GM12801 (cell line): Measurements from ENCODE around the gene PRRG4.

Source experiments
- TF ChIP-seq, protein P1 (sequence below): IDR thresholded peaks from one replicate; pipeline ENCODE4 v1.5.1; 2011; ENCODE audit warnings: control low read depth; ENCODE audit not compliant: insufficient read length; ENCODE audit errors: extremely low read depth

PRRG4 gene

GRCh38 chr11:32833921-32834320, 4.2 kb downstream of the PRRG4 start:
- TF ChIP-seq, protein P1, sequence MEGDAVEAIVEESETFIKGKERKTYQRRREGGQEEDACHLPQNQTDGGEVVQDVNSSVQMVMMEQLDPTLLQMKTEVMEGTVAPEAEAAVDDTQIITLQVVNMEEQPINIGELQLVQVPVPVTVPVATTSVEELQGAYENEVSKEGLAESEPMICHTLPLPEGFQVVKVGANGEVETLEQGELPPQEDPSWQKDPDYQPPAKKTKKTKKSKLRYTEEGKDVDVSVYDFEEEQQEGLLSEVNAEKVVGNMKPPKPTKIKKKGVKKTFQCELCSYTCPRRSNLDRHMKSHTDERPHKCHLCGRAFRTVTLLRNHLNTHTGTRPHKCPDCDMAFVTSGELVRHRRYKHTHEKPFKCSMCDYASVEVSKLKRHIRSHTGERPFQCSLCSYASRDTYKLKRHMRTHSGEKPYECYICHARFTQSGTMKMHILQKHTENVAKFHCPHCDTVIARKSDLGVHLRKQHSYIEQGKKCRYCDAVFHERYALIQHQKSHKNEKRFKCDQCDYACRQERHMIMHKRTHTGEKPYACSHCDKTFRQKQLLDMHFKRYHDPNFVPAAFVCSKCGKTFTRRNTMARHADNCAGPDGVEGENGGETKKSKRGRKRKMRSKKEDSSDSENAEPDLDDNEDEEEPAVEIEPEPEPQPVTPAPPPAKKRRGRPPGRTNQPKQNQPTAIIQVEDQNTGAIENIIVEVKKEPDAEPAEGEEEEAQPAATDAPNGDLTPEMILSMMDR: no peak

DNA sequence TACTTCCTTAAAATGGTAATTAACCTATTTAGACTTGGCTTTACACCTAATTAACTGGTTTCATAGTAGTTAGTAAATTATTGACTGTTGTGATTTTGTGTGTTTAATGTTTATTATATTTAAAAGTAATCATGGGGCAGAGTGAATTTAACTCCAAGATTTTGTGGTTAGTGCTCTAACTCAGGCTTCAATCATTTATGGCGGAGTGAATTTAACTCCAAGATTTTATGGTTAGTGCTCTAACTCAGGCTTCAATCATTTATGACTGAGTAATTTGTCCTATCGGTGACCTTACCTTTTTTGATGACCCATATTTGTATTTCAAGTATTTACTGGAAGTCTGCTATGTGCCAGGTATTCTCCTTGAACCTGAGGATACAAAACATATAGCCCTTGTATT, 7.2 kb downstream of the PRRG4 start:
- TF ChIP-seq, protein P1: no peak

DNA sequence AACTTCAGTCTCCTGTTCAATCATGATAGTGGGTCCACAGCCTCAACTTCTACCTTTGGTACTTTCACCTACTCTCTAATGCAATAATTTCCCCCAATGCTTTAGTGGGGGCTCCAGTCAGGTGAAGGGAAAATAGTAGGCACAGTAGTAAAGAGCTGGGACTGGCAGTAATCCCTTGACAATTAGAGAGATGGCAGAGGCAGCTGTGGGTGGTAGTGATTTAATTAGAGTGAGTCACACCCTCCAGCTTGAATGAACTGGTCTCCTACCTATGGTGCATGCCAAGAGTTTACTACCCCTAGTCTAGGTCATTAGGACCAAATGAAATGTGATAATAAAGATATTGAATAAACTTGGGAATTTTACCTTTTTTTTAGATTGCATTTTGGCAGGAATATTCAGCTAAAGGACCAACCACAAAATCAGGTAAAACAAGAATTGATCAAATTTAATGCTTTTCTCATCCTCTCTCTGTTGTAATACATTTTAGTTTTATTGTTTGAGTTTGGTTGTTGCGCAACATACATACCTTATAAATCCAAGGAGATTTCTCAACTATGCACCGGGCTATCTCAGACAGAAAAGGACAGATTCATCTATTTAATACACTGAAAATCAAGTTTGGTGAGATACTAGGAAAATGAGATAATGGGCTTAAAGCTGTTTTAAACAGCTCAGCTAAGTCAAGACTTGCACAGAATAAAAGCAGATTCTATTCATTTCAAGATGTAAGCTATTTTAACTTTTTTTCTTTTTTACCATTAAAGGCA, 9.0 kb downstream of the PRRG4 start:
- TF ChIP-seq, protein P1: no peak

DNA sequence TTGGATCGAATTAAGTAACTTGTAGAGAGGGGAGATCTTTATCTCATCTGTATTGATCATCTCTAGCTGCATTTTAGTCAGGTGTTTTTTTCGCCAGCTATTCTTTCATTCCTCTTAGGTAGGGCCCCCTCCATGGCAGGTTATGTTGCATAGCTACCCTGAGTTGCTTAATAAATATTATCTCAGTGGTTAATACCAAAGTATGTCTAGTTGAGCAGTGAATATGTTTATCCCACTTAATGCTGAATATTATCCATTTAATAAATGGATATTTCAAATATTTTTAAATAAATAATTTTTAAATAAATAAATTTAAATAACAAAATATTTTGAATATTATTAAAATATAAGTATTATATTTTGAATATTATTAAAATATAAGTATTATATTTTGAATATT, 9.6 kb downstream of the PRRG4 start:
- TF ChIP-seq, protein P1: no peak

DNA sequence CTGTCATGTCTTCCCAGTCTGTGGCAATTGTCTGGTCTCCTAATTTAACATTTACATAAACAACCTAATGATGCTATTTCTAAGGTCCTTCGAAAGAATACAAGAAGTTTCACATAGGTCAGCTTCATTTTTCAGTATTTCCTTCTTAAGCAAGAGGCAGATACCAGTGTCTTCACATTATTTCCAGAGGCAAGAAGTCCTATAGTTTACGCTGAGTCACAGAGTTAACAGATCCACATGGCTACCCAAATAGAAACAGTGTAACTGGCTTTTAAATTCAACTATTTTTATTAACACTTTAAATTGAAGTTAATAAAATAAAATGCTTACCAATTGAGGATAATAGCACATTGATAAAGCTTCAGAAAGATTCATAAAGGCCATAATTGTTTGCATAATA, 10.9 kb downstream of the PRRG4 start:
- TF ChIP-seq, protein P1: no peak

GRCh38 chr11:32843544-32843943, 13.8 kb downstream of the PRRG4 start:
- TF ChIP-seq, protein P1: no peak

DNA sequence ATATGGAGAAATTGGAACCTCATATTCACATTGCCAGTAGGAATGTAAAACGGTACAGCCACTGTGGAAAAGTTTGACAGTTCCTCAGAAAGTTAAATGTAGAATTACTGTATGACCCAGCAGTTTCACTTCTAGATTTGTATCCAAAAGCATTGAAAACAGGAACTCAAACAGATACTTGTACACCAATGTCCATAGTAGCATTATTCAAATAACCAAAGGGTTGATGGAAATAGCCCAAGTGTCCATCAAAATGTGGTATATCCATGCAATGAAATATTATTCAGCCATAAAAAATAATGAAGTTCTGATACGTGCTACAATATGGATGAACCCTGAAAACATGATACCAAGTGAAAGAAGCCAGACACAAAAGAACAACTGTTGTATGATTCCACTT, 17.8 kb downstream of the PRRG4 start:
- TF ChIP-seq, protein P1: no peak

- TF ChIP-seq, protein P1: no peak
These were observed 20.0 kb downstream of the PRRG4 start for GRCh38 chr11:32849761-32850160.
